Neural cell (in vitro differentiated cells): ENCODE measurements around the gene DCAF7. TPM values are rescaled to one million over a fixed set of nuclear protein-coding genes. Genes with fewer than 3 reads are reported as not detected.

ENCODE experiments used
- H2AFZ ChIP-seq: fragments of 200-600, 300-800 bp; sonication (generic), shearing (Covaris generic); 2 replicates; pipeline ENCODE4 v1.6.0; 2014; ENCODE audit warnings: low read depth, mild to moderate bottlenecking, antibody characterized with exemption, low read length, moderate library complexity
- H3F3A ChIP-seq: fragments of 200-600 bp; shearing (Covaris generic); 2 replicates; pipeline ENCODE4 v1.6.1; 2016; ENCODE audit warnings: mild to moderate bottlenecking, moderate library complexity, mixed read lengths, antibody characterized with exemption, low read length; ENCODE audit not compliant: insufficient read depth, poor library complexity, severe bottlenecking
- H3K27ac ChIP-seq: fragments of 200-600, 300-800 bp; sonication (generic), shearing (Covaris generic); 2 replicates; pipeline ENCODE4 v1.5.1; 2014; ENCODE audit warnings: mild to moderate bottlenecking, low read length, moderate library complexity
- H3K27me3 ChIP-seq: fragments of 300-800, 200-600 bp; sonication (generic), shearing (Covaris generic); 2 replicates; pipeline ENCODE4 v1.6.0; 2014; ENCODE audit warnings: mild to moderate bottlenecking, low read depth, low read length, moderate library complexity; ENCODE audit not compliant: insufficient read depth
- H3K36me3 ChIP-seq: fragments of 300-800, 200-600 bp; sonication (generic), shearing (Covaris generic); 2 replicates; pipeline ENCODE4 v1.5.1; 2014; ENCODE audit warnings: mild to moderate bottlenecking, antibody characterized with exemption, low read length, moderate library complexity; ENCODE audit not compliant: insufficient read depth
- H3K4me2 ChIP-seq: fragments of 300-800, 200-600 bp; sonication (generic), shearing (Covaris generic); 2 replicates; pipeline ENCODE4 v1.6.0; 2014; ENCODE audit warnings: mild to moderate bottlenecking, low read length
- H3K4me3 ChIP-seq: fragments of 300-800, 200-600 bp; sonication (generic), shearing (Covaris generic); 2 replicates; pipeline ENCODE4 v1.5.1; 2014; ENCODE audit warnings: mild to moderate bottlenecking, low read length, moderate library complexity
- H3K79me2 ChIP-seq: fragments of 200-600 bp; shearing (Covaris generic); replicated peaks from 2 replicates; pipeline ENCODE4 v1.6.0; 2014; ENCODE audit warnings: mild to moderate bottlenecking, low read length, moderate library complexity; ENCODE audit not compliant: insufficient read depth
- H3K9ac ChIP-seq: fragments of 300-800, 200-600 bp; sonication (generic), shearing (Covaris generic); 2 replicates; pipeline ENCODE4 v1.6.1; 2016; ENCODE audit warnings: mild to moderate bottlenecking, low read length, mixed read lengths
- H3K9me2 ChIP-seq: fragments of 200-600 bp; shearing (Covaris generic); 2 replicates; pipeline ENCODE4 v1.6.1; 2016; ENCODE audit warnings: mild to moderate bottlenecking, low read length, mixed read lengths; ENCODE audit not compliant: insufficient read depth
- H3K9me3 ChIP-seq: fragments of 200-600, 300-800 bp; sonication (generic), shearing (Covaris generic); 2 replicates; pipeline ENCODE4 v1.6.1; 2016; ENCODE audit warnings: mild to moderate bottlenecking, mixed run types, low read length, moderate library complexity, mixed read lengths
- H4K20me1 ChIP-seq: fragments of 200-600 bp; shearing (Covaris generic); 2 replicates; pipeline ENCODE4 v1.6.1; 2016; ENCODE audit warnings: mild to moderate bottlenecking, mixed run types; ENCODE audit not compliant: insufficient read depth
- EP300 ChIP-seq: fragments of 450-650 bp; conservative IDR thresholded peaks from 2 replicates; pipeline ENCODE4 v1.6.1; 2014; ENCODE audit warnings: antibody characterized with exemption, mild to moderate bottlenecking, moderate library complexity; ENCODE audit not compliant: poor library complexity, severe bottlenecking
- EZH2 ChIP-seq: fragments of 200-600, 300-800 bp; shearing (Covaris generic), sonication (generic); IDR thresholded peaks from 2 replicates; pipeline ENCODE4 v1.6.1; 2014; ENCODE audit warnings: antibody characterized with exemption, low read length, borderline replicate concordance, mild to moderate bottlenecking; ENCODE audit not compliant: insufficient read depth, poor library complexity, severe bottlenecking
- MXI1 ChIP-seq: fragments of 450-650 bp; conservative IDR thresholded peaks from 2 replicates; pipeline ENCODE4 v1.6.1; 2014; ENCODE audit warnings: antibody characterized with exemption, mild to moderate bottlenecking; ENCODE audit not compliant: poor library complexity, severe bottlenecking
- POLR2AphosphoS5 ChIP-seq: IDR thresholded peaks from 2 replicates; pipeline ENCODE4 v1.6.1; 2012
- REST ChIP-seq: IDR thresholded peaks from 2 replicates; pipeline ENCODE4 v1.6.1; 2012; ENCODE audit warnings: borderline replicate concordance
- SMC3 ChIP-seq: fragments of 450-650 bp; conservative IDR thresholded peaks from 2 replicates; pipeline ENCODE4 v1.6.1; 2014; ENCODE audit warnings: antibody characterized with exemption, mild to moderate bottlenecking, moderate library complexity; ENCODE audit not compliant: poor library complexity
- TAF1 ChIP-seq: IDR thresholded peaks from 2 replicates; pipeline ENCODE4 v1.6.1; 2012; ENCODE audit warnings: low read depth
- polyA plus RNA-seq: library from polyadenylated mRNA; depleted of rRNA; stranded (reverse); fragments of >200 nt; gene quantifications from 2 replicates; pipeline ENCODE4 v1.2.3, GENCODE V29; 2014
- small RNA-seq, 3 experiments: library from RNA; depleted of rRNA; stranded (forward); fragments of <200 nt; gene quantifications; one replicate each; pipeline ENCODE3, GENCODE V24; 2012

DCAF7 gene
- polyA plus RNA-seq, 1 donor from 2014 or later, result 35.3 TPM

DNA sequence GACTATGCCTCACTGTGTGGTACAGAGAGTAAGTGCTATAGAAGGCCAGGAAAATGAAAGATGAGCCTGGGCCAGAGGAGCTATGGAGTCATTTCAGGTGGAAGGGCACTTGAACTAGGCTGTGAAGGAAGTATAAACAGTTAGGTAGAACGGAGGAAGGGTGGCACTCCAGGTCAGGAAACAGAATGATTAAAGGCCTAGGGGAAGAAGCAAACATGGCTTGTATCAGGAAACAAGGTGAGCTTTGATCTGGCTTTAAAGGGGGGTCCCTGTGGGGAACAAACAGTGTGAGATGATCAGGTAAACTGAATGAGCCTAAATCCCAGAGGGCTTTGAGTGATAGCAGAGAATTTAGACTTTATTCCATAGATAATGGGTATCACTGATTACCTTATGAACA is 88.8 kb downstream of the DCAF7 start:
- Histone ChIP-seq H3K79me2 (no peaks in the 10 kb centered on the region), H3K9me2 (no peaks in the 10 kb centered on the region), H3K27me3 (no peaks in the 10 kb centered on the region), H3K9ac (no peak overlapping the region), H3F3A (no peaks in the 10 kb centered on the region), H3K4me3 (no peak overlapping the region), H2AFZ (no peak overlapping the region), H4K20me1 (no peaks in the 10 kb centered on the region), H3K27ac (no peak overlapping the region), H3K36me3 (no peaks in the 10 kb centered on the region), H3K4me2 (no peak overlapping the region), H3K9me3 (no peaks in the 10 kb centered on the region)
- TF ChIP-seq TAF1, result no peak
- TF ChIP-seq SMC3, result no peak
- no peak for TF ChIP-seq EP300

DNA sequence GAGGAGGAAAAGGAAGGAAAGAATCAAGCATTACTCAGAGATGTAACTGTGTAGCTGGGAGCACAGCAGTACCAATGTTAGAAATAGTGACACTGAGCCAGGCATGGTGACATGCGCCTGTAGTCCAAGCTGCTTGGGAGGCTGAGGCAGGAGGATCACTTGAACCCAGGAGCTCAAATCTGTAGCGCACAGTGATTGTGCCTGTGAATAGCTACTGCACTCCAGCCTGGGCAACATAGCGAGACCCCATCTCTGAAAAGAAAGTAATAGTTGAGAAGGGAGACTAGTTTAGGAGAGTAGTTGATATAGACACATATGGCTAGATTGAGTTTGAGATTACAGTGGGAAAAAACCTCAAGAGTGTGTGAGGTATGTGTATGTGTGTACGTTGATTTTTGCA is 89.8 kb downstream of the DCAF7 start:
- TF ChIP-seq EZH2 (no peak), MXI1 (no peak), POLR2AphosphoS5 (no peak), EP300 (no peak)
- H3K9ac ChIP-seq, result no peak overlapping the region
- no peaks in the 10 kb centered on the region for H4K20me1 ChIP-seq
- H3K36me3 ChIP-seq, result no peaks in the 10 kb centered on the region
- no peak overlapping the region for H2AFZ ChIP-seq
- H3K4me3 ChIP-seq, result no peak overlapping the region
- H3K9me2 ChIP-seq, result no peaks in the 10 kb centered on the region
- no peaks in the 10 kb centered on the region for H3K9me3 ChIP-seq
- H3F3A ChIP-seq, result no peaks in the 10 kb centered on the region
- H3K27ac ChIP-seq, result no peak overlapping the region
- H3K27me3 ChIP-seq, result no peaks in the 10 kb centered on the region
- no peaks in the 10 kb centered on the region for H3K79me2 ChIP-seq
- H3K4me2 ChIP-seq, result no peak overlapping the region

DNA sequence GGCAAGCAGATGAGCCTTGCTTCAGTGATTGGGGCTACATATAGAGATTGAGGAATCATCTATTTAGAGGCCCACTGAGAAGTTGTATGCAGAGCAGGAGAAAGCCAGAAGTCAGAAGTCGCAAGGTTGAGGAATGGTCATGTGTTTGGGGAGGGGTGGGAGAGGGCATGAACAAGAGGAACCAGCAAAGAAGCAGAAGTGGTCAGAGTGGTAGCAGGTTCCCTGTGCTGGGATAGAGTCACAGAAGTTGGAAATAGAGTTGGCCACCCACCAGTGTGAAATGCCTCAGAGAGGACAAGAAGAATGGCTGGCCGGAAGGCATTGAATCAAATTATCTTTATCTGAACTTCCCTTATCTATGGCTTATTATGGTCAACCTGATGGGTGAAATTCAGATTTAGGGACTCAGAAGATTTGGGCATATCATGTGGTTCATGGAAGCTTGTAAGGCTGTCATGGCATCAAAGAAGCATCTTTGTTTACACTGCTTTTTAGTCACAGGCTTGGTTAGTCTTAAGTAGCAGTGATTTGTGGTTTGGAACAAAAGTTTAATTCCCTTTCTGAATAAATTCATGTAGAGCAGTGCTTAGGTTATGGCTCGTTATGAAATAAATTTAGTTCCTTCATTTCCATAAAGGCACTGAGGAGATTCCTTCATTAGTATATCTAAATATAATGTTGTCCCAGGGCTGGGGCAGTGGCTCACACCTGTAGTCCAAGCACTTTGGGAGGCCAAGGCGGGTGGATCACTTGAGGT is 91.6 kb downstream of the DCAF7 start:
- no peaks in the 10 kb centered on the region for H3K9me2 ChIP-seq

More for the DNA sequence above, 91.6 kb downstream of the DCAF7 start:
- no peak overlapping the region for H3K9ac ChIP-seq
- H3K79me2 ChIP-seq, result no peaks in the 10 kb centered on the region
- no peak overlapping the region for H2AFZ ChIP-seq
- no peak overlapping the region for H3K27ac ChIP-seq
- H3K36me3 ChIP-seq, result no peaks in the 10 kb centered on the region
- H3K9me3 ChIP-seq, result no peaks in the 10 kb centered on the region
- H3K4me2 ChIP-seq, result no peak overlapping the region
- no peak for TF ChIP-seq SMC3
- TF ChIP-seq MXI1, result no peak
- no peak for TF ChIP-seq REST
- no peak for TF ChIP-seq POLR2AphosphoS5
- H4K20me1 ChIP-seq, result no peaks in the 10 kb centered on the region
- H3K4me3 ChIP-seq, result no peak overlapping the region
- H3K27me3 ChIP-seq, result no peaks in the 10 kb centered on the region
- no peaks in the 10 kb centered on the region for H3F3A ChIP-seq

Small RNA genes within 50 kb of the gene (small RNA-seq; reads per million reads assigned to genes)
- gene RNU6-288P, result 0 reads per million in 3 experiments

Other genes starting within 250 kb of the DCAF7 start
- gene CYB561, start 104.2 kb upstream of the DCAF7 start, polyA plus RNA-seq, result 14.3 and 15.7 TPM in 2 replicates
- 1.5 and 2.1 TPM in 2 replicates for gene ACE, start 73.4 kb upstream of the DCAF7 start, polyA plus RNA-seq
- not detected in 2 replicates for gene KCNH6, start 27.1 kb upstream of the DCAF7 start, polyA plus RNA-seq
- 15.8 and 16.2 TPM in 2 replicates for gene TACO1, start 50.4 kb downstream of the DCAF7 start, polyA plus RNA-seq
- gene MAP3K3, start 71.9 kb downstream of the DCAF7 start, polyA plus RNA-seq, result 16.6 and 24.5 TPM in 2 replicates
- 116 and 132 TPM in 2 replicates for gene LIMD2, start 149.6 kb downstream of the DCAF7 start, polyA plus RNA-seq
- 15.6 and 18.4 TPM in 2 replicates for gene STRADA, start 191.3 kb downstream of the DCAF7 start, polyA plus RNA-seq
- 47.2 and 49.3 TPM in 2 replicates for gene CCDC47, start 223.1 kb downstream of the DCAF7 start, polyA plus RNA-seq
- gene DDX42, start 223.7 kb downstream of the DCAF7 start, polyA plus RNA-seq, result 114 and 115 TPM in 2 replicates